Prostate gland (tissue), 2 donors: ENCODE measurements around the gene TRAPPC2.

Experiments used
- POLR2A ChIP-seq: fragments of 450-650 bp; IDR thresholded peaks from one replicate; pipeline ENCODE4 v1.6.1; 2016; ENCODE audit warnings: antibody characterized with exemption, mild to moderate bottlenecking
- TF ChIP-seq, protein P1 (sequence below), 4 experiments: fragments of 200-600 bp in 2 of 4; fragments of 450-650 bp in 2 of 4; sonication (generic) in 2 of 4; IDR thresholded peaks; 1 replicate in 3 of 4; 2 replicates in 1 of 4; pipeline ENCODE4 v1.5.1; 2016 to 2019; ENCODE audit warnings: antibody characterized with exemption in 4 of 4, mild to moderate bottlenecking in 2 of 4, moderate library complexity in 2 of 4

DNA sequence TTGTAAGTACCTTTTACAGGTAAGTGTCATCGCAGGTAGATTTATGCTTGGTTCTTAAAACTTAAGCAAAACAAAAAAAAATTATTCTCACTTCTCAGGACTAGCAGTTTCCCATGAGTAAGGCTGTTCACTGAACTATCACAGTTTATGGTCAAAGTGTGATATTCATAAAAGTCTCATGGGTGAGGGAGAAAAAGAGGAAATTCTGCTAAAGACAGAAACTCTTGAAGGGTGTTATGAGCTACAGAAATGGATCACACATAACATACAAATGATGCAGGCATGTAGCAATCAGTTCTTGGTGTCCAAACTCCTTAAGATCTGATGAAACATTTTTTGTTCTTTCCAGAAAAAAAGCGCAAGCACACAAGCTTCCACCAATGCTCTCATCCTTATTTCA is 37.0 kb downstream of the TRAPPC2 start:
- TF ChIP-seq, protein P1, sequence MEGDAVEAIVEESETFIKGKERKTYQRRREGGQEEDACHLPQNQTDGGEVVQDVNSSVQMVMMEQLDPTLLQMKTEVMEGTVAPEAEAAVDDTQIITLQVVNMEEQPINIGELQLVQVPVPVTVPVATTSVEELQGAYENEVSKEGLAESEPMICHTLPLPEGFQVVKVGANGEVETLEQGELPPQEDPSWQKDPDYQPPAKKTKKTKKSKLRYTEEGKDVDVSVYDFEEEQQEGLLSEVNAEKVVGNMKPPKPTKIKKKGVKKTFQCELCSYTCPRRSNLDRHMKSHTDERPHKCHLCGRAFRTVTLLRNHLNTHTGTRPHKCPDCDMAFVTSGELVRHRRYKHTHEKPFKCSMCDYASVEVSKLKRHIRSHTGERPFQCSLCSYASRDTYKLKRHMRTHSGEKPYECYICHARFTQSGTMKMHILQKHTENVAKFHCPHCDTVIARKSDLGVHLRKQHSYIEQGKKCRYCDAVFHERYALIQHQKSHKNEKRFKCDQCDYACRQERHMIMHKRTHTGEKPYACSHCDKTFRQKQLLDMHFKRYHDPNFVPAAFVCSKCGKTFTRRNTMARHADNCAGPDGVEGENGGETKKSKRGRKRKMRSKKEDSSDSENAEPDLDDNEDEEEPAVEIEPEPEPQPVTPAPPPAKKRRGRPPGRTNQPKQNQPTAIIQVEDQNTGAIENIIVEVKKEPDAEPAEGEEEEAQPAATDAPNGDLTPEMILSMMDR (IDR thresholded peaks at IDR 0.05) = no peak
- TF ChIP-seq POLR2A = no peak
